Tibial artery (tissue), 4 donors: ENCODE results near the gene TFPI.
A peak's percentile ranks its signal among the peaks of the same experiment; 100 is the strongest.
"Not testable (repeated sequence)": the region's sequence is repeated elsewhere in the genome, so short reads cannot be mapped to it uniquely, and the experiment has no call there.

ENCODE experiments used
- DNase-seq, 2 donors: peaks; one replicate each; pipeline ENCODE4 v3.0.0-alpha.2; 2019
- H3K27ac ChIP-seq, 2 donors: fragments of 200-600 bp; sonication (generic) in 1 of 2; 1 replicate in 1 of 2; 2 replicates in 1 of 2; pipeline ENCODE4 v1.5.1; 2018 to 2019; ENCODE audit warnings: mild to moderate bottlenecking in 1 of 2
- H3K27me3 ChIP-seq, 2 donors: fragments of 200-600 bp; sonication (generic) in 1 of 2; one replicate each; pipeline versions ENCODE4 v1.5.1 to v1.6.0; 2016 to 2019
- H3K36me3 ChIP-seq, 3 donors: fragments of 200-600 bp; sonication (generic) in 2 of 3; one replicate each; pipeline ENCODE4 v1.5.1; 2016 to 2019; ENCODE audit warnings: mild to moderate bottlenecking in 2 of 3
- H3K4me1 ChIP-seq, 4 donors: fragments of 200-600 bp; sonication (generic) in 2 of 4; 1 replicate in 3 of 4; 2 replicates in 1 of 4; pipeline ENCODE4 v1.5.1; 2016 to 2019
- H3K4me3 ChIP-seq, 2 donors: fragments of 200-600 bp; sonication (generic) in 1 of 2; 1 replicate in 1 of 2; 2 replicates in 1 of 2; pipeline ENCODE4 v1.5.1; 2018 to 2019; ENCODE audit warnings: mild to moderate bottlenecking in 2 of 2
- H3K9me3 ChIP-seq, 3 donors: fragments of 200-600 bp; sonication (generic) in 1 of 3; one replicate each; pipeline ENCODE4 v1.5.1; 2016 to 2019
- intact Hi-C: fragments of 100-400 bp; cut with DNase I; formaldehyde crosslinking; loops from one replicate; pipeline ENCODE4 v1.15.0; 2023; ENCODE audit warnings: low total_unique reads
- TF ChIP-seq, protein P1 (sequence below), 2 experiments: fragments of 200-600 bp in 1 of 2; fragments of 450-650 bp in 1 of 2; IDR thresholded peaks; one replicate each; pipeline ENCODE4 v1.5.1; 2017 to 2019; ENCODE audit warnings: antibody characterized with exemption in 2 of 2, mild to moderate bottlenecking in 1 of 2, moderate library complexity in 1 of 2

The TFPI gene

DNA sequence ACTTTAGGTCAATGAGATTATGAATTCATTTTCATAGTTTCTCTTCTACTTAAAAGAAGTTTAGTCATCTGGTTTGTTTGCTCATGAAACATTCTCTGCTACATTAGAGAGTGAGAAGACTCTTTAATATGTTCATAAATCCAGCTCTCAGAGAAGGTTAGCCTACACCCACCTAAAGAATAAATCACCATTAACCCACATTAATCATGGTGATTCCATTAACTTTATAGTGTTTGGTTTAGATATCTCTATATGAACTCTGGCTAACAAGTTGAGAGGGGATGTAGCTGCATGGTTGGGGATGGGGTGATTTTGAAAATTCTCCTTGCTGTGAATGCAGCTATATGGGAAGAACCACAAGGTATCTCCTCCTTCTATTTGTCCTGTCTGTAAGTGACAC, 10.7 kb downstream of the TFPI start:
- intact Hi-C loops, result no loop called here
- TF ChIP-seq, protein P1, sequence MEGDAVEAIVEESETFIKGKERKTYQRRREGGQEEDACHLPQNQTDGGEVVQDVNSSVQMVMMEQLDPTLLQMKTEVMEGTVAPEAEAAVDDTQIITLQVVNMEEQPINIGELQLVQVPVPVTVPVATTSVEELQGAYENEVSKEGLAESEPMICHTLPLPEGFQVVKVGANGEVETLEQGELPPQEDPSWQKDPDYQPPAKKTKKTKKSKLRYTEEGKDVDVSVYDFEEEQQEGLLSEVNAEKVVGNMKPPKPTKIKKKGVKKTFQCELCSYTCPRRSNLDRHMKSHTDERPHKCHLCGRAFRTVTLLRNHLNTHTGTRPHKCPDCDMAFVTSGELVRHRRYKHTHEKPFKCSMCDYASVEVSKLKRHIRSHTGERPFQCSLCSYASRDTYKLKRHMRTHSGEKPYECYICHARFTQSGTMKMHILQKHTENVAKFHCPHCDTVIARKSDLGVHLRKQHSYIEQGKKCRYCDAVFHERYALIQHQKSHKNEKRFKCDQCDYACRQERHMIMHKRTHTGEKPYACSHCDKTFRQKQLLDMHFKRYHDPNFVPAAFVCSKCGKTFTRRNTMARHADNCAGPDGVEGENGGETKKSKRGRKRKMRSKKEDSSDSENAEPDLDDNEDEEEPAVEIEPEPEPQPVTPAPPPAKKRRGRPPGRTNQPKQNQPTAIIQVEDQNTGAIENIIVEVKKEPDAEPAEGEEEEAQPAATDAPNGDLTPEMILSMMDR (IDR thresholded peaks at IDR 0.05), result no peak
- H3K36me3 ChIP-seq, result no peaks in the 10 kb centered on the region
- DNase-seq, result no peak
- peak overlapping the region; percentile 77 to 80 for H3K27ac ChIP-seq
- H3K4me1 ChIP-seq, result peaks cover 0 to 92% (median 16%) of the 10 kb centered on the region in 4 donors
- no peaks in the 10 kb centered on the region for H3K9me3 ChIP-seq
- no peak overlapping the region for H3K4me3 ChIP-seq
- no peaks in the 10 kb centered on the region for H3K27me3 ChIP-seq

DNA sequence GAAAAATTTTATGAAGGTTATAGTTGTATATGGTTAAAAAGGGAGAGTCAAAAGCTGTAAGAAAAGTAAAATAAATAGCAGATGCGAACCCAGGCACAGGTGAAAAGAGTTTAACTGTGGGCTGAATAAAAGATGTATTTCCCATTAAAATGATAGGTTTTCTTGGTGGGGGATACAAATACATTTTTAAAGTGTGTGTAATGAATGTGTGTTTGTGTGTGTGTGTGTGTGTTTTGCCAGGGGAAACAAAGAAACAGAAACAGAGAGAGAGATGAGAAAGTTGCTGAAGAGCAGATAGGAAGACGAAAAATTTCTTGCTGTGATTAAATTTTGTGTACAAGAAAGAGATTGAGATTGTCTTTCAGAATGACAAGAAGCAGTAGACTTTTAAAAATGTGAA, 12.1 kb downstream of the TFPI start:
- no peaks in the 10 kb centered on the region for H3K27me3 ChIP-seq
- peaks cover 0 to 78% (median 12%) of the 10 kb centered on the region in 4 donors for H3K4me1 ChIP-seq
- TF ChIP-seq, protein P1 (IDR thresholded peaks at IDR 0.05), result no peak
- H3K9me3 ChIP-seq, result no peaks in the 10 kb centered on the region
- H3K36me3 ChIP-seq, result no peaks in the 10 kb centered on the region
- intact Hi-C loops, result no loop called here
- no peak overlapping the region for H3K4me3 ChIP-seq
- H3K27ac ChIP-seq, result peak overlapping the region; percentile 77 to 80
- no peak for DNase-seq

DNA sequence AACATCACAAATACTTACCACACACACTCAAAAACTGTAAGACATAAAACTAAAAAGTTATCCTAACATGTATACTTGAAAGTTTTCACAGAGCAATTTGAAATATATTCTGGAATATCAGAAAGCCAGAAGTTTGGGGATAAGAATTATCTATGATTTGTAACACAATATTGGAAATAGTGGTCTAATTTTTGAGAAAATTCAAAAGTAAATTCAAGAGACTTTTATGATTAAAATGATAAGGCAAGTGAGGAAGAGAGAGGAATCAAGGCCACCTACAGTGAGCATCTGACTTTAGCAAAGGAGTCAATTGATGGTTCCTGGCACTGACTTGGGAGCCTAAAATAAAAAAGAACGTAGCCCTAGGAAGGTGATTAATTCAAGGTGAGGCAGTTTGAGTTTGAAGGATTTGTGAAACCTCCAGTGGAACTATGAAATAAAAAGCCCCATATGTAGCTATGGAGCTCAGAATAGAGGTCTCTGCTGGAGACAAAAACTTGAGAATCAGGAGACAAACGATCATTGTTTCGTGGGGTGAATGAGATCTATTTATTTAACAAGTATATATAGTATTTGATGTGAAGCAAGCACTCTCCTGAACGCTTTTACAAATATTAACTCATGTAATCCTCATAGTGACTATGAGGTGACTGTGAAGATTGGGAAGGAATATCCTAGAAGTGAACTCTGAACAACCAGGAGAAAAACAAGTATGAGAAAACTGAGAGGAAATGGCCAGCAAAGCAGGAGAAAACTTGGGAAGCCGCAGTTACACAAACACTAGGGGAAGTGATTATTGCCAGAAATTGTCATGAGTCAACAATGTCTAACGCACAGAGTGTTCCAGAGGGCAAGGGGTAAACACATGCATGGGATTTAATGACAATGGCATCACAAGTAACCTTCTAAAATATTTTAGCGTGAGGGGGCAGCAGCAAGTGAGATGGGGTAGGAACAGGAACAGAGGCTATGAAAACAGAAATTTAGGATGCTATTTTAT, 12.8 kb downstream of the TFPI start:
- peak overlapping the region; percentile 77 to 80 for H3K27ac ChIP-seq
- H3K4me1 ChIP-seq, result peaks cover 0 to 71% (median 9%) of the 10 kb centered on the region in 4 donors
- TF ChIP-seq, protein P1 (IDR thresholded peaks at IDR 0.05), result no peak
- no peaks in the 10 kb centered on the region for H3K36me3 ChIP-seq
- no peaks in the 10 kb centered on the region for H3K9me3 ChIP-seq
- no peaks in the 10 kb centered on the region for H3K27me3 ChIP-seq
- intact Hi-C loops, result no loop called here
- DNase-seq, result peak in 1 of 2 donors; percentile 58
- H3K4me3 ChIP-seq, result peak overlapping the region; percentile 11 to 15

DNA sequence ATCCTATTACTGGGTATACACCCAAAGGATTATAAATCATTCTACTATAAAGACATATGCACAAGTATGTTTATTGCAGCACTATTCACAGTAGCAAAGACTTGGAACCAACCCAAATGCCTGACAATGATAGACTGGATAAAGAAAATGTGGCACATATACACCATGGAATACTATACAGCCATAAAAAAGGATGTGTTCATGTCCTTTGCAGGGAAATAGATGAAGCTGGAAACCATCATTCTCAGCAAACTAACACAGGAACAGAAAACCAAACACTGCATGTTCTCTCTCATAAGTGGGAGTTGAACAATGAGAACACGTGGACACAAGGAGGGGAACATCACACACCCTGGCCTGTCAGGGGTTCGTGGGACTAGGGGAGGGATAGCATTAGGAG, 16.0 kb downstream of the TFPI start:
- peaks cover 0 to 45% (median 4%) of the 10 kb centered on the region in 4 donors for H3K4me1 ChIP-seq
- DNase-seq, intact Hi-C loops, H3K36me3 ChIP-seq, H3K27me3 ChIP-seq, H3K4me3 ChIP-seq, H3K27ac ChIP-seq, H3K9me3 ChIP-seq: not testable (repeated sequence)

DNA sequence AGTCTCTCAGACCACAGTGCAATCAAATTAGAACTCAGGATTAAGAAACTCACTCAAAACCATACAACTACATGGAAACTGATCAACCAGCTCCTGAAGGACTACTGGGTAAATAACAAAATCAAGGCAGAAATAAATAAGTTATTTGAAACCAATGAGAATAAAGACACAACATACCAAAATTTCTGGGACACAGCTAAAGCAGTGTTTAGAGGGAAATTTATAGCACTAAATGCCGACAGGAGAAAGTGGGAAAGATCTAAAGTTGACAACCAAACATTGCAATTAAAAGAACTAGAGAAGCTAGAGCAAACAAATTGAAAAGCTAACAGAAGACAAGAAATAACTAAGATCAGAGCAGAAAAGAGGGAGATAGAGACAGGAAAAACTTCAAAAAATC, 18.9 kb downstream of the TFPI start:
- H3K9me3 ChIP-seq, DNase-seq, H3K27ac ChIP-seq, intact Hi-C loops, H3K27me3 ChIP-seq, H3K4me3 ChIP-seq, H3K36me3 ChIP-seq: not testable (repeated sequence)
- peaks cover 0 to 18% (median 0%) of the 10 kb centered on the region in 4 donors for H3K4me1 ChIP-seq

DNA sequence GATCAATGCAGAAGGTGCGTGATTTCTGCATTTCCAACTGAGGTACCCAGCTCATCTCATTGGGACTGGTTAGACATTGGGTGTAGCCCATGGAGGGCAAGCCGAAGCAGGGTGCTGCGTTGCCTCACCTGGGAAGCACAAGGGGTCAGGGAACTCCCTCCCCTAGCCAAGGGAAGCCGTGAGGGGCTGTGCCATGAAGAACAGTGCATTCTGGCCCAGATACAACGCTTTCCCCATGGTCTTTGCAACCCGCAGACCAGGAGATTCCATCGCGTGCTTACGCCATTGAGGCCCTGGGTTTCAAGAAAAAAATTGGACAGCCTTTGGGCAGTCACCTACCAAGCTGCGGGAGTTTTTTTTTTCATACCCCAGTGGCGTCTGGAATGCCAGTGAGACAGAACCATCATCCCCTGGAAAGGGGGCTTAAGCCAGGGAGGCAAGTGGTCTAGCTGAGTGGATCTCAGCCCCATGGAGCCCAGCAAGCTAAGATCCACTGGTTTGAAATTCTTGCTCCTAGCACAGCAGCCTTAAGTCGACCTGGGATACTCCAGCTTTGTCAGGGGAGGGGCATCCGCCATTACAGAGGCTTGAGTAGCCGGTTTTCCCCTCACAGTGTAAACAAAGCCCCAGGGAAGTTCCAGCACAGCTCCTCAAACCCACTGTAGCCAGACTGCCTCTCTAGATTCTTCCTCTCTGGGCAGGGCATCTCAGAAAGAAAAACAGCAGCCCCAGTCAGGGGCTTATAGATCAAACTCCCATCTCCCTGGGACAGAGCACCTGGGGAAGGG, 21.7 kb downstream of the TFPI start:
- DNase-seq, result no peak
- intact Hi-C loops, result no loop called here

More for the DNA sequence above, 21.7 kb downstream of the TFPI start:
- Histone ChIP-seq H3K4me1 (peaks cover 0 to 26% (median 0%) of the 10 kb centered on the region in 4 donors), H3K27ac (peak overlapping the region in 1 of 2 donors; percentile 7), H3K4me3 (no peak overlapping the region), H3K36me3 (peaks cover 0 to 5% (median 0%) of the 10 kb centered on the region in 3 donors), H3K27me3 (no peaks in the 10 kb centered on the region), H3K9me3 (peaks cover 0 to 6% (median 0%) of the 10 kb centered on the region in 3 donors)
- TF ChIP-seq, protein P1 (IDR thresholded peaks at IDR 0.05), result no peak
